MG63 (cell line): ENCODE measurements around the gene RNF157. TPM values are rescaled to one million over a fixed set of nuclear protein-coding genes. Genes with fewer than 3 reads are reported as not detected.
"Not testable (repeated sequence)": the region's sequence is repeated elsewhere in the genome, so short reads cannot be mapped to it uniquely, and the experiment has no call there.

Source experiments
- DNase-seq: peaks from one replicate; pipeline ENCODE4 v3.0.0-alpha.2; 2020
- H3K27me3 ChIP-seq: fragments of 250-450 bp; sonication (Bioruptor Pico); 2 replicates; pipeline ENCODE4 v1.5.1; 2020; ENCODE audit warnings: mild to moderate bottlenecking, moderate library complexity
- H3K36me3 ChIP-seq: fragments of 250-450 bp; sonication (Bioruptor Pico); 2 replicates; pipeline ENCODE4 v1.5.1; 2020; ENCODE audit warnings: mild to moderate bottlenecking, moderate library complexity
- H3K4me3 ChIP-seq: fragments of 250-450 bp; sonication (Bioruptor Pico); 2 replicates; pipeline ENCODE4 v1.5.1; 2020; ENCODE audit warnings: mild to moderate bottlenecking, moderate library complexity
- H3K9me3 ChIP-seq: fragments of 250-450 bp; sonication (Bioruptor Pico); 2 replicates; pipeline ENCODE4 v1.5.1; 2020; ENCODE audit warnings: mild to moderate bottlenecking, moderate library complexity
- total RNA-seq: library from RNA; depleted of rRNA; stranded (reverse); fragments of >200 nt; shearing (Covaris generic); gene quantifications from 2 replicates; pipeline ENCODE4 v1.2.3, GENCODE V29; 2014; ENCODE audit warnings: low replicate concordance

The RNF157 gene
- total RNA-seq, 1 experiment from 2014 or later, result 0.40 TPM

DNA sequence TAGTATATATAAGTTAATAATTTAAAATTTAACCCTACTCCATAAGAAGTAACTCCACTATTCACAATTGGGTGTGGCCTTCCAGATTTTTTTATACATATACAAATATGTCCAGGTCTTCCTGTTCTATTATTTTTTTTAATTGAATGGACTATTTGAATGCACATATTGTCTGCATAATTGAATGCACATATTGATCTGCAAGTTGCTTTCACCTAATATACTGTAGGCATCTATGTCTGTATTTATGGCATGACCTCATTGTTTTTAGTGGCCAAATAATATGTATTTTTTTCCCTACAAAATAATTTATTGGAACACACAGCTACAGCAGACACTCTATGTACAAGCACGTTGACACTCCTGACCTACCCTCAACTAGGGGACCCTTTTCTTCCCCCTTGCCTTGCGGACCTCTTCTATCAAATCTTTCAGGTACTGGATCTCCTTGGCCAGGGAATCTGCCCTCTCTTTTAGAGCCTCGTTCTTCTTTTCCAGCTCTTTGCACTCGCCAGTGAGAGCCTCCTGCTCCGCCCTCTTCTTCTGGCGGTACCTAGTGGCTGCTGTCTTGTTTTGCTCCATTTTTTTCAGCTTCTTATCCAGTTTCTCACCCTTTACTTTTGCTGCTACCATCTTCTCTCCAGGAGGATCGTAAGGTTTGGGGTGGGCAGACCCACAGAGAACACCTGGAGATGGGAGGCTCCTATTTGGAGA, 14.8 kb downstream of the RNF157 start:
- H3K36me3 ChIP-seq, DNase-seq, H3K4me3 ChIP-seq, H3K9me3 ChIP-seq: not testable (repeated sequence)
- H3K27me3 ChIP-seq, result peaks cover 13% of the 10 kb centered on the region

DNA sequence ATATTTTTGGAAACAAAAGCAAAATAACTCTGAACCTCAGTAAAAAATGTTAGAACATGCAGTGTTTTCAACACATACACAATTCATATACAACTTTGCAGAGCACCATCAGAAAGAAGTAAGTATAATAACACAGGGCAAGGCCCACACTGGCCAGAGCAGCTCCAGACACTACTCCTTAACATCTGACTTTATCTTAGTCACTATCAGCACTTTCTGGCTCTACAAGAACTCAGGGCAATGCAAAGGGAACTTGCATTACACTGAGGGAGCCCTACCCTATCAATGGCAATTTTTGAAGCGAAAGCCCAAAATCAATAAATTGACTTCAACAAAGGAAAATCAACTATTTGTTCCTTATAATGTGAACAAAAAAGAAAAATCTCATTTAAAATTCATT, 16.5 kb downstream of the RNF157 start:
- DNase-seq, result no peak
- no peaks in the 10 kb centered on the region for H3K36me3 ChIP-seq
- no peak overlapping the region for H3K4me3 ChIP-seq
- no peaks in the 10 kb centered on the region for H3K27me3 ChIP-seq
- H3K9me3 ChIP-seq, result no peaks in the 10 kb centered on the region

DNA sequence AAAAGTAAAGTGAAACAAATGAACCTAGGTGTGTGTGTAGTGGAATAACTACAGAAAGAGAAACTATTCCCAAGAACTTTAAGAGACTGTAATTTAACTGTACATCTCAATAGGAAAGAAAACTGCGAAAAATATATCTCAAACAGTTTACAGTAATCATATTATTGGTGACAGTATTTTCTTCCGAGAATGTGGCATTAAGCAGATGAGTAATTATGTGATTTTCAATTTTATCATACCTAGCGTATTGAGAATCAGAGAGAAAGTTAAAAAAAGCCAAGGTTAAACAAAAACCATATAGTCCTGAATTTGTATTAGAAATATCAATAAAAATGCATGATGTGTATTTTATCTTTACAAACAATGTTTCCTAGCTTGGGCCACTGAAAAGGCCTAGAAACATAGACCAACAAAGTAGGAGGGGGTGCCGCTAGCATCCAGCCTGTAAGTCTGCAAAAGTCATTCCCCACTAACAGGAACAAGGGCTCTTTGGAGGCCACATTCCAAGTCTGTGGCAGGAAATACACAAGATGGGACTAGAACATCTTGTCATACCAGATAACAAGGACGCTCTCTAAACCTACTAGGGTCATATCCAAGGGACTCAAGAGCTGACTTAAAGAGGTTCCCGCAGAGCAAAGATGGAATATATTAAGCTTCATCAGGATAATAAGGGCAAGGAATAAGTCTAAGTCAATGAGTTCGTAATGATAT, 20.5 kb downstream of the RNF157 start:
- Histone ChIP-seq H3K4me3 (no peak overlapping the region), H3K9me3 (no peaks in the 10 kb centered on the region), H3K27me3 (no peaks in the 10 kb centered on the region), H3K36me3 (no peaks in the 10 kb centered on the region)
- DNase-seq, result no peak

GRCh38 chr17:76217081-76217480, 23.2 kb downstream of the RNF157 start:
- no peak for DNase-seq
- H3K27me3 ChIP-seq, result peaks cover 3% of the 10 kb centered on the region
- no peaks in the 10 kb centered on the region for H3K36me3 ChIP-seq

DNA sequence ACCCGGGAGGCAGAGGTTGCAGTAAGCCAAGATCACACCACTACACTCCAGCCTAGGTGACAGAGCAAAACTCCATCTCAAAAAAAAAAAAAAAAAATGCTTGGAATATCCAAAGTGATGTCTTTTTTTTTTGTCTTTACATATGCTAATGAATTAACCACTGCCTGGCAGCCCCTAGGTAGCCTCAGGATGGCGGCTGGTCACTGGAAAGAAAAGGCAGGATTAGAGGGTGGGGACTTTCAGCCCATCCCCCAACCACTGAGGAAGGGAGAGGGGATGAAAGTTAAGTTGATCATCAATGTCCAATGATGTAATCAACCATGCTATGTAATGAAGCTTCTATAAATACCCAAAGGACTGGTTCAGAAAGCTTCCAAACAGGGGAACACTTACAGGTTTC, 26.8 kb downstream of the RNF157 start:
- Histone ChIP-seq H3K9me3 (no peaks in the 10 kb centered on the region), H3K36me3 (no peaks in the 10 kb centered on the region), H3K4me3 (no peak overlapping the region), H3K27me3 (peaks cover 3% of the 10 kb centered on the region)
- no peak for DNase-seq

More at GRCh38 chr17:76217081-76217480, 23.2 kb downstream of the RNF157 start:
- Histone ChIP-seq H3K9me3 (no peaks in the 10 kb centered on the region), H3K4me3 (no peak overlapping the region)

GRCh38 chr17:76208120-76208519, 32.2 kb downstream of the RNF157 start:
- no peak for DNase-seq
- Histone ChIP-seq H3K27me3 (peaks cover 3% of the 10 kb centered on the region; the same call in 1 of the 2 replicates), H3K36me3 (no peaks in the 10 kb centered on the region), H3K4me3 (no peak overlapping the region), H3K9me3 (no peaks in the 10 kb centered on the region)

DNA sequence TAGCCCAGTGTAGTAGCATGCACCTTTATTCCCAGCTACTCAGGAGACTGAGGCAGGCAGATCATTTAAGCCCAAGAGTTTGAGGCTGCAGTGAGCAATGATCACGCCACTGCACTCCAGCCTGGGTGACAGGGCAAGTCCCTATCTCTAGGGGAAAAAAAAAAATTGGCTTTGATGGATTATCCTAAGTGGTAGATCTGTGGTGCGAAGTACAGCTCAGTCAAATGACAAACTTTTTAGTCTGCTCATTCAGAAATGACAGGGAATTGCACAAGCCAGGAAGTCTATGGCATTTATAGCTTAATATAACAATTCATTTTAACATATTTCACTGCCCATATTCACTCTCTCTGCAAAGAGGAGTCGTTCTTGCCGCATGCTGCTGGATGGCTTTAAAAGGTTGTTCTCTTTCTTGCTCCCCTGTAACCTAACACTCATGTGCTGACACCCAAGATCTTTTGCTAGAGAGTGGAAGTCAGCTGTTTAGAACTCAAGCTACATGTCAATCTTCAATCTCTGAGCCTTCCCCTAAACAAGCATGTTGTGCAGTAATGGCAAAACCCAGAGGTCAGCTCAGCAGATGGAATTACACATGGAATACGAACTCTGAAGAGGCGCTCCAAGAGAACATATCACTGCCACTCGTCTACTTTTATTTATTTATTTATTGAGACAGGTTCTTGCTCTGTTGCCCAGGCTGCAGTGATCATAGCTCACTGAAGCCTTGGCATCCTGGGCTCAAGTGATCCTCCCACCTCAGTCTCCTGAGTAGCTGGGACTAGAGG, 32.8 kb downstream of the RNF157 start:
- no peaks in the 10 kb centered on the region for H3K36me3 ChIP-seq
- DNase-seq, result no peak
- no peak overlapping the region for H3K4me3 ChIP-seq
- no peaks in the 10 kb centered on the region for H3K27me3 ChIP-seq
- H3K9me3 ChIP-seq, result no peaks in the 10 kb centered on the region

DNA sequence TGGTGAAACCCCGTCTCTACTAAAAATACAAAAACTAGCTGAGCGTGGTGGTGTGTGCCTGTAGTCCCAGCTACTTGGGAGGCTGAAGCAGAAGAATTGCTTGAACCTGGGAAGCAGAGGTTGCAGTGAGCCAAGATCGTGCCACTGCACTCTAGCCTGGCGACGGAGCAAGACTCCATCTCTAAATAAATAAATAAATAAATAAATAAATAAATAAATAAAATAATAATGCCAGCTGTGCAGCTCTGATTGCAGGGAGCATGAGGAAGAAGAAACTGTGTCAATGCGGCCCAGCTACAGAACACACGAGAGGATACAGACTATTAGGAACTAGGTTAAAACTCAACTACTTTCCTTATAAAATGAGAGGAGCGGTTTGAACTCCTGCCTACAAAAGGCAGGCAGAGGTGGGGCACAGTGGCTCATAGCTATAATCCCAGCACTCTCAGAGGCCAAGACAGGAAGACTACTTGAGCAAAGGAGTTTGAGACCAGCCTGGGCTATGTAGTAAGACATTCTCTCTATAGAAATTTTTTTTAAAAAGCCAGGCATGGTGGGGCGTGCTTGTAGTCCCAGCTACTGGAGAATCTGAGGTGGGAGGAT, 34.6 kb downstream of the RNF157 start:
- not testable (repeated sequence) for H3K4me3 ChIP-seq, H3K9me3 ChIP-seq, H3K27me3 ChIP-seq, H3K36me3 ChIP-seq, DNase-seq

GRCh38 chr17:76204277-76204676, 36.0 kb downstream of the RNF157 start:
- Histone ChIP-seq H3K36me3 (no peaks in the 10 kb centered on the region), H3K9me3 (no peaks in the 10 kb centered on the region), H3K4me3 (no peak overlapping the region), H3K27me3 (no peaks in the 10 kb centered on the region)
- DNase-seq, result peak; percentile 14

- Histone ChIP-seq H3K27me3 (no peaks in the 10 kb centered on the region), H3K4me3 (no peak overlapping the region), H3K9me3 (no peaks in the 10 kb centered on the region), H3K36me3 (no peaks in the 10 kb centered on the region)
- no peak for DNase-seq
Measured at GRCh38 chr17:76200354-76200753, 39.9 kb downstream of the RNF157 start.

GRCh38 chr17:76199469-76199868, 40.8 kb downstream of the RNF157 start:
- H3K9me3 ChIP-seq, result no peaks in the 10 kb centered on the region
- no peak for DNase-seq
- H3K27me3 ChIP-seq, result no peaks in the 10 kb centered on the region
- no peak overlapping the region for H3K4me3 ChIP-seq
- no peaks in the 10 kb centered on the region for H3K36me3 ChIP-seq

GRCh38 chr17:76198702-76199101, 41.6 kb downstream of the RNF157 start:
- H3K9me3 ChIP-seq, result no peaks in the 10 kb centered on the region
- no peak for DNase-seq
- no peaks in the 10 kb centered on the region for H3K27me3 ChIP-seq
- H3K4me3 ChIP-seq, result no peak overlapping the region
- no peaks in the 10 kb centered on the region for H3K36me3 ChIP-seq

- DNase-seq, result no peak
- Histone ChIP-seq H3K36me3 (no peaks in the 10 kb centered on the region), H3K9me3 (no peaks in the 10 kb centered on the region), H3K4me3 (no peak overlapping the region), H3K27me3 (no peaks in the 10 kb centered on the region)
Measured at GRCh38 chr17:76197911-76198310, 42.4 kb downstream of the RNF157 start.

DNA sequence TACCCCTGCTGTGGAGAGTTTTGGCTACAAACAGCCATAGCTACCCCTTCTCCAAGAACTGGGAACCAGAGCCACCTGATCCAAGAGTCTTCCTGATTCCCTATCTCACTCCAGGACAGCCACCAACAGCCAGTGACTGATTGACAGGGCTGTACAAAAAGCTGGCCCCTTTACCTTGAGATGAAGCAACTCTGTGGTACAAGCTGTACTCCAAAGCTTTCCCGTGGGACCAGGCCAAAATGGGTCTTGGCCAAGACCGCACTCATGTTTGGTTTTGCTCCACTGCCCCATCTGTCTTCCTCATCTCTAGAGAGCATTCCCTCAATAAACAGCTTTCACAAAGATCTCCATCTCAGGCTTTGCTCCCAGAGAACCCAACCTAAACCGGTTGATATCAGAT, 43.6 kb downstream of the RNF157 start:
- Histone ChIP-seq H3K36me3 (no peaks in the 10 kb centered on the region), H3K4me3 (no peak overlapping the region), H3K9me3 (no peaks in the 10 kb centered on the region), H3K27me3 (no peaks in the 10 kb centered on the region)
- peak; percentile 27 for DNase-seq

DNA sequence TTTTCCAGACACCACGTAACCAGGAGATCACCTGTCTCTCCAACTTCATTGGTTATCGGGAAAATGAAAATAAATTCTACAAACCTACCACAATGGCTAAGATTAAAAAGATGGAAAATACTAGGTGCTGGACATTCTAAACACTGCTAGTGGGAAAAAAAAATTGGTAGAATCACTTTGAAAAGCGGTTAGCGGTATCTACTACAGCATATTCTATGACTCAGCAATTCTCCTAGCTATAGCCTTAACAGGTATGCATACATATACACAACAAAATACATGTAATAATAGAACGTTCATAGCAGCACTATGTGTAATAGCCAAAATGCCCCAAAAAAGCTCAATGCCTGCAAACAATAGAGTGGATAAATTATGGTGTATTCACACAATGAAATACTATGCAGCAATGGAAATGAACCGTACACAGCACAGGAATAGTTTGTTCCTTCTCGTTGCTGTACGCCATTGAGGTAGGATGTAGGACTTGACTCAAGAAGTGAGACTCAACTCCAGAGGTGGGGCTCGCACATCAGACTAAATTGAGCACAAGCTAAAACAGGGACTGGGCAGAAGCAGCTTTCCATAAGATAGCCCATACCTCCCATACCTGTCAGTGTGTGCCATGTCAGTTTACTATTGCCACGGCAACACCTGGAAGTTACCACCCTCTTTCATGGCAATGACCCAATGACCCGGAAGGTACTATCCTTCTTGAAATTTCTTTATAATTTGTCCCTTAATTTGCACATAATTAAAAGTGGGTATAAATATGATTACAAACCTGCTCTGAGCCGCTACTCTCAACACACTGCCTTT, 44.8 kb downstream of the RNF157 start:
- no peak overlapping the region for H3K4me3 ChIP-seq
- H3K27me3 ChIP-seq, result no peaks in the 10 kb centered on the region
- no peak for DNase-seq
- no peaks in the 10 kb centered on the region for H3K36me3 ChIP-seq
- no peaks in the 10 kb centered on the region for H3K9me3 ChIP-seq

GRCh38 chr17:76193591-76193990, 46.7 kb downstream of the RNF157 start:
- peaks cover 13% of the 10 kb centered on the region for H3K27me3 ChIP-seq
- DNase-seq, result no peak
- no peak overlapping the region for H3K4me3 ChIP-seq
- no peaks in the 10 kb centered on the region for H3K36me3 ChIP-seq
- H3K9me3 ChIP-seq, result no peaks in the 10 kb centered on the region
